ENCODE results near the gene HBB.

HBB gene

DNA sequence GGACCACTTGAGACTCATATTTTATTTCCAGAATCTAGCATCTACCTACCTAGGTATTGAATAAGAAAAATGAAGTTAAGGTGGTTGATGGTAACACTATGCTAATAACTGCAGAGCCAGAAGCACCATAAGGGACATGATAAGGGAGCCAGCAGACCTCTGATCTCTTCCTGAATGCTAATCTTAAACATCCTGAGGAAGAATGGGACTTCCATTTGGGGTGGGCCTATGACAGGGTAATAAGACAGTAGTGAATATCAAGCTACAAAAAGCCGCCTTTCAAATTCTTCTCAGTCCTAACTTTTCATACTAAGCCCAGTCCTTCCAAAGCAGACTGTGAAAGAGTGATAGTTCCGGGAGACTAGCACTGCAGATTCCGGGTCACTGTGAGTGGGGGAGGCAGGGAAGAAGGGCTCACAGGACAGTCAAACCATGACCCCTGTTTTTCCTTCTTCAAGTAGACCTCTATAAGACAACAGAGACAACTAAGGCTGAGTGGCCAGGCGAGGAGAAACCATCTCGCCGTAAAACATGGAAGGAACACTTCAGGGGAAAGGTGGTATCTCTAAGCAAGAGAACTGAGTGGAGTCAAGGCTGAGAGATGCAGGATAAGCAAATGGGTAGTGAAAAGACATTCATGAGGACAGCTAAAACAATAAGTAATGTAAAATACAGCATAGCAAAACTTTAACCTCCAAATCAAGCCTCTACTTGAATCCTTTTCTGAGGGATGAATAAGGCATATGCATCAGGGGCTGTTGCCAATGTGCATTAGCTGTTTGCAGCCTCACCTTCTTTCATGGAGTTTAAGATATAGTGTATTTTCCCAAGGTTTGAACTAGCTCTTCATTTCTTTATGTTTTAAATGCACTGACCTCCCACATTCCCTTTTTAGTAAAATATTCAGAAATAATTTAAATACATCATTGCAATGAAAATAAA is 2.1 kb downstream of the HBB start:
- no peak for DNase-seq

DNA sequence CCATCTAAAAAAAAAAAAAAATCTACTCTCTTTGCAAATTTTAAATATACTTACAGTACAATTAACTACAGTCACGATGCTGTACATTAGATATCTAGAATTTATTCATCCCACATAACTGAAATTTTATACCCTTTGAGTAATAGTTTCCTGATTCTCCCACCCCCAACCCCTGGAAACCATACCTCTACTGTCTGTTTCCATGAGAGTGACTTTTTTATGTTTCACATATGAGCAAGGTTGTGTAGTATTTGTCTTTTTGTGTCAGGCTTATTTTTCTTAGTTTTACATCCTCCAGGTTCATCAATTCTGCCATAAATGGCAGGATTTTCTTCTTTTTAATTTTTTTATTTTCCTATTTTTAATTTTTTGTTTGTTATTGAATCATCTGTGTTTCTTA is 3.2 kb downstream of the HBB start:
- DNase-seq = no peak

DNA sequence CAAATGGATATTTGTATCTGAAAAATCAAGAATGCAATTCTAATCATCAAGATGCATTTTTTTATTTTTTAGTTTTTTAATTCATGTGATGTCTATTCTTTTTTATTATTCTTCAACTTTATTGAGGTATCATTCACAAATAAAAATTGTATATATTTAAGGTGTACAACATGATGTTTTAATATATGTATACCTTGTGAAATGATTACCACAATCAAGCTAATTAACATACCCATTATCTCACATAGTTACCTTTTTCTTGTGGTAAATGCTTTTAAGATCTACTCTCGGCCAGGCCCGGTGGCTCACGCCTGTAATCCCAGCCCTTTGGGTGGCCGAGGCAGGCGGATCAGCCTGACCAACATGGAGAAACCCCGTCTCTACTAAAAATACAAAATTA is 3.7 kb downstream of the HBB start:
- no peak for DNase-seq

DNA sequence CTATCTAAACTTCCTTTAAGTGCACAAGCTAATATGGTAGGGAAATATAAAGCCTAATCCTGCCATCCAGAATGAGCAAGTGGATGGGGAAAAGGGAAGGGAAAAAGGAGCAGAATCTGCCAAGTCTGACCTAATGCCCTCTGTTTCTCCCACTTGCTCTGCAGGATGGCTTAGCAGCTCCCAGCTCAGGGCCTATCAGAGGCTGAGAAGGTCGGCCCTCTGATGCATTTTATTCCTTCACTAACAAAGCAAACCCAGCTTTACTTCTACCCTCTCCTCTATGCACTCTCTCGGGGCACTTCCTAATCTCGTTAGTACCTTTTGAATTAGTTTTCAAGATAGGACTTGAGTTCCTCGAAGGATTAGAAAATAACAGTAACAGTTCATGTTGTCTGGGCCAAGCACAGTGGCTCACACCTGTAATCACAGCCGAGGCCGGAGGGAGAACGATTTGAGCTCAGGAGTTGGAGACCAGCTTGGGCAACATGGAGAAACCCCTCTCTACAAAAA is 16.4 kb downstream of the HBB start:
- DNase-seq = no peak

DNA sequence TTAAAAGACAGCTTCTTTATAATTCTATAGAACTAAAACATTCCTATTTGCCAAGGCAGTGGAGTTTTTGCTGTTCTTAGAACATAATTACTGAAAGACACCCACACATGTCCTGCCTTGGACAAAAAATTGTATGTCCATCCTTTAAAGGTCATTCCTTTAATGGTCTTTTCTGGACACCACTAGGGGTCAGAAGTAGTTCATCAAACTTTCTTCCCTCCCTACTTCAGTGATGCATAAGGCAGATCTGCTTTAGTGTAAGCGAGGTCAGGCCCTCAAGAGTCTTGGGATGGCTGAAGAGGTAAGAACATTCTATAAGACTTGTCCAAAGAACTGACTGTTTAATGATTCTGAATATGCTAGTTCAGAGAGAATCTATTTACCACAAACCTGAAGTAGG is 22.1 kb downstream of the HBB start:
- peak; percentile 94 for DNase-seq

DNA sequence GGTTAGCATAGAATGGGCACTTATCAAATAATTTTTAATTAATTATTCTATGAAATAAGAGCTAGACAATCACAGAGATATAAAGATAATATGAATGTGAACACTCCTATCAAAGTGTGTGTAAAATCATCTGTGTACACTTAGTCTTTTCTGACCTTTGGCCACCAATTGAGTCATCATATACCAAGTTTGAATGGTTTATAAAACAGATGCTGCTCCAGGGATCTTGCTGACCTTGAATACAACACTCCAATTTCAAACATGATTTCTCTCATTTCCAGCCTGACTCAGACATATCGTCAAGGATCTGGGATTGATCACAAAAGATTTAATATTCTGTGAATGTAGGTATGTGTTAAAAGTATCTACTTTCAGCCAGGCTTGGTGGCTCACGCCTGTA is 23.5 kb downstream of the HBB start:
- no peak for DNase-seq

DNA sequence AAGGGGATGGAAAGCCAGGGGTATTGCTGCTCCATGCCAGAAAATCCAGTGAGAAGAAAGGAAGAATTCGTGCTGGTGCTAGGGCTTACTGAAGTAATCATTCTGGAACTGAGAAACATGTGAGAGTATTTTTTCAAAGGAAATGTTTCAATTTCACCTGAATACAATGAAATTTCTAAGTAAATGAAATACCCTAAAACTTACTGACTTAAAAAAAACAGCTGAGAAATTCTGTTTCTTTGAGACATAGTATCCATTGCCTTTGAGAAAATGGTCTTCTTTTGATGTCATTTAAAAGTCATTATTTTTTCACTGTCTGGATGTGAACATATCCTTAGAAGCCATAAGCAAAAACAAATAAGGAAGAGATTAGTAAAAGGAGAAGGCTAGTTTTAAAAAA is 26.3 kb downstream of the HBB start, which contains the start of gene OR51V1:
Gene OR51V1, minus strand, starts transcription at position 101 of the 400 bp plus-strand sequence. Its CDS starts 0 bp downstream, at position 101.
- no peak for DNase-seq

DNA sequence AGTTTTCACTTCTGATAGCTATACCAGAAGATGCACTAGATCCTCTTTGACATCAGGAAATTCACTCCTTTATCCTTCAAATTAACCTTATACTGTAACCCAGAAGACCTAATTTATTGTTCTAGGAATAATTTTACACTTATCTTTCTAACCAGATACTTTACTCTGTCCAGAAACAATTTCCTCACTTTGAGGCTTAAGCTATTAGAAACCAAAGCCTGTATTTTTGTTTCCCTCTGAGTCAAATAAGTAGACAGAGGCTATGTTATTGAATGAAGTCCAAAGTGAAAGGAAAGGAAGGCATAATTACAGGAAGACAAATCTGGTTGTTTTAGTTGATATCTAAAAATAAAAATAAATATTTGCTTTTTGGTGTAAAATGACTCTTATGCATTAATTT is 28.6 kb downstream of the HBB start:
- peak; percentile 27 for DNase-seq

DNA sequence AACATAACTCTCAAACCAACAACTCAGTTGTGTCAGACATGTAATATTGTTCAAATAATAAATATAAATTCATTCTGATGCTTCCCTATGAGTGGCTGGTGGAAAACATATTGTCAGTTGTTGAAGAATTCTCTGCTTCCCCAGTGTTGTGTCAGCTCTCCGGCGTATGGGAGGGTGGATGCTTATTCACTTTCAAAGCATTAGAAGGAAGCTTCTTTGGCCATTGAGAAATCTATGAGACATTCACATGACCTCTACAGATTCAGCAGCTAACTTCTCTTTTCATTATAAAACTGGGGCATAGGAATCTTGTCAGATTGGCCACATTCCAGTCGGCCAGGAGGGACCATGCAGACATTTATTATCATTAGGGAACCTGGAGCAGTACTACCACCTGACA is 29.3 kb downstream of the HBB start:
- DNase-seq = peak; percentile 86

DNA sequence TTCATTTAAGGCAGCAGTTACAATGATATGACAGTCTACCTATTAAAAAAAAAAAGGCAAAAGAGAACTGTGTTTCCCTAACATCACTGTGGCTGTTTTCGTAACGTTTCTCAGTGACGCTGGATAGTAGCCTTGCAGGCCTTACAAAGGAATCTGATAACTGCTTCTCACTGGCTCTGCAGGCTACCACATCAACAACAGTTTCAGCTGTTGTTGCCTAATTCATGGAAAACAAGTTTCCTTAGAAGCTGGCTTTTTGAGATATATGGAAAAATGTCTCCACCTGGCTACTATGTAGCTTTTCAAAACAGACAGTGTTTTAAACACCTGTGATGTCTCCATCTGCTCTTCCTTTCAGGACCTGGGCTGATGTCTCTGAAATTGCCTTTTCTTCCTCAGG is 30.1 kb downstream of the HBB start:
- DNase-seq = no peak

DNA sequence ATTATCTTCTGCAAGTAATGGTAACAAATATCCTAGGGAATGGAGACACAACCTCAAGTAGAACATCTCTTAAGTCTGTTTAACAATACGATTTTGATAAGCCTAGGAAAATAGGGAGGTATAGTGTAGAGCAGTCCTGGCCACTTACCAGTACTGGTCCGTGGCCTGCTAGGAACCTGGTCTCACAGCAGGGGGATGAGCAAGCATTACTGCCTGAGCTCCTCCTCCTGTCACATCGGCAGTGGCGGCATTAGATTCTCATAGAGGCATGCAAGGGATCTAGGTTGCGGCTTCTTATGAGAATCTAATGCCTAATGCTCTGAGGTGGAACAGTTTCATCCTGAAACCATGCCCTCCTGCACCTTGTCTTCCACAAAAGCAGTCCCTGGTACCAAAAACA is 30.8 kb downstream of the HBB start:
- DNase-seq = no peak

DNA sequence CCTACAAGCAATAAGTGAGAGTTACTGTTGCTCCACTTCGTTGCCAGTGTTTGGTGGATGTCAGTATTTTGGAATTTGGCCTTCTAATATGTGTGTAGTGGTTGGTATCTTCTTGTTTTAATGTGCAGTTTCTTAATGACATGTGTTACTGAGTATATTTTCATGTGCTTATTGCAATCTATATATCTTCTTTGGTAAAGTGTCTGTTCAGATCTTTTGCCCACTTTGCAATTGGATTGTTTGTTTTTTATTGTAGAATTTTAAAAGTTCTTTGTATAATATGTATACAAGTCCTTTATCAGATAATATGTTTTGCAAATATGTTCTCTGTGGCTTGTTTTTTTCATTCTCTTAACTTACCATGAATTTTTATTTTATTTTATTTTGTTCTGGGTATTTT is 34.1 kb downstream of the HBB start:
- DNase-seq = no peak

DNA sequence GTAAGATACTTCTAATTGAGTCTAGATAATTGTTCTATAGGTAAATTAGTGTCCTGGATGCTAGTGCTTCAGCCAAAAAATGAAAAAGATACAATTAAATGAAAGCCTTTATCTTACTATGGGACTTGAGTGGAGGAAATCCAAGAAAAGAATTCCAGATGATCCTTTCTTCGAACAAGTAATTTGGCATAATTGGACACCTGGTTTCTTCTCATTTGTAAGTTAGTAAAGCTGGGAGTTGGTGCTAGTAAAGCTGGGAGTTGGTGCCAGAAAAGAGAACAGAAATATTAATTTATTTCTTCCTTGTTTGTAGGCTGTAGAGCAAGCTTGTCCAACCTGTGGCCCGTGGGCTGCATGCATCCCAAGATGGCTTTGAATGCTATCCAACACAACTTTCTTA is 38.7 kb downstream of the HBB start:
- no peak for DNase-seq

DNA sequence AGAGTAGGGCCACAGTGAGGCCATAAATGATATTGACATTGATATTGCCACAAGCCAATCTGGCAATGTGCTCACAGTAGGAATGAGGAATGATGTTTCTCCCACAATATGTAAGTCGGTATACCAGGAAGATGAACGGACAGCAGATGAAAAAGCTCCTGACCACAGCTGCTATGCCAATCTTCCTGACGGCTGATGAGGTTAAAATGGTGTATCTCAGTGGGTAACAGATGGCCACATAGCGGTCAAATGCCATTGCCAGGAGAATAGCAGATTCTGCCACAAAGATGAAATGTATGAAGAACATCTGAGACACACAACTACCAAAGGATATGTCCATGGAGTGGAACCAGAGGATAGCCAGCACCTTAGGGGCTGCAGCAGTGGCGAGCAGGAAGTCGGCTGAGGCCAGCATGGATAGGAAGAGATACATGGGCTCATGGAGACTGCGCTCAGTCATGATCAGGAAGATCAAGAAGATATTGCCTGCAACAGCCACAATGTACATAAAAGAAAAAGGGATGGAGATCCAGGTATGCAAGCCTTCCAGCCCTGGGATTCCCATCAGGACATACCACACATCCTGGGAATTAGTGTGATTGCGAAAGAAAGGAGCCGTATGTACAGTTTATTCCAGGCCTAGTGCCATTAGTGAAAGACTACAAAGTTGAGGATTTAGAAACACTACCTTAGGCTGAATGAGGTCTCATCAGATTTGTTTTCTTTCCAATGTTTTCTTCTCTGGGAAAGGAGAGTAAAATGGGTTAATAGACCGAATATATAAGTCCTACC is 48.6 kb downstream of the HBB start:
- DNase-seq = no peak

All from OCI-M1 (cell line).